ENCODE data around the gene CSPG4.

Gene CSPG4

DNA sequence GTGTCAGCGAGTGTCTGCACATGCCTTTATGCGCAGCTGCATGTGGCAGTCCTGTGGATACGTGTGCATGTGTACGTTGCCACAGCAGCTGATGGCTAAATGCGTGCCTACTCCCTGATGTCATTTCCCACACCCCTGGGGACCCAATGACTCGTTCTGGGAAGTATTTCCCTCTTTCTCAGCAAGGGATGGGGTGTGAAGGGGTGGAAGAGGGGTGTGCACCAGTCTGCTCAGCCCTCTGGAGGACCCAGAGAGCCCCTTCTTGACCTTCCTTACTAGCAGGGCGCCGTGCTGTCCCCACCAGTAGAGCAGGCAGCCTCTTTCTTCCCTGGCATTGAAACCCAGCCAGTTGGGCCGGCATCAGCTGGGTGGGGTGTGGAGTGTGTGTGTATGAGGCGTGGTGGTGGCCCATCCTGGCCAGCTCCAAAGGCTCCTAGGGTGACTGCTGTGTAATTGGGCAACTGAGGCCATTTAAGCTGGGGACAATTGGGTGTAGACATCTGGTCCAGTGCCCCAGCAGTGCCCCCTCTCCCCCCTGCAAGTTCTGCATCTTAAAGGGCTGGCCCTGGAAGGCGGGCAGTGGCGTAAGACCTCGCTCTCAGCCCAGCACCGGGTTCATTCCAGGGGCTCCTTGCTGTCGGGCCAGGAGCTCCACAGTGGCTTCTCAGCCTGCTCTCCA lies 45.7 kb downstream of the CSPG4 start:
- peak; percentile 34 to 56 for DNase-seq

DNA sequence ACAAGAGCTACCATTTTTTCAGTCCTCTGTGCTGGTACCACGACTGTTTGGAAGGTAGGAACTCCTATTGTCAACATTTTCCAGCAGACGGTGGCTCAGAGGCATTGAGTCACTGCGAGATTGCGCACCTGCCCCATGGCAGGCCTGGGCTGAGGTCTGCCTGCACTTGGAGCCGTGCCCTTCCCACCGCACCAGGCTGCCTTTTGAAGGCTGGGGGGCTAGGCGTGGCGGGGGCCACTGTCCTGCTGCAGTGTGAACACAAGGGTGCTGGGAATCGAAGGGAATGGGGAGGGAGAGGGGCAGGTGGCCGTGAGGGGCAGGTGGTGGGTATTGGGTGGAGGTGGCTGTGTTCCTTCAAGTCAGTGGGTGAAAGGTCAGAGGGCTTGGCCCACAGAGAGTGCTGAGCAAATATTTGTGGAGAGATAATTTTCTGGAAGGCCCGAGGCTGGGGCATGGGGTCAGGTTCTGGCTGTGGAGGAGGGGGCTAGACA lies 48.7 kb downstream of the CSPG4 start:
- no peak for DNase-seq

DNA sequence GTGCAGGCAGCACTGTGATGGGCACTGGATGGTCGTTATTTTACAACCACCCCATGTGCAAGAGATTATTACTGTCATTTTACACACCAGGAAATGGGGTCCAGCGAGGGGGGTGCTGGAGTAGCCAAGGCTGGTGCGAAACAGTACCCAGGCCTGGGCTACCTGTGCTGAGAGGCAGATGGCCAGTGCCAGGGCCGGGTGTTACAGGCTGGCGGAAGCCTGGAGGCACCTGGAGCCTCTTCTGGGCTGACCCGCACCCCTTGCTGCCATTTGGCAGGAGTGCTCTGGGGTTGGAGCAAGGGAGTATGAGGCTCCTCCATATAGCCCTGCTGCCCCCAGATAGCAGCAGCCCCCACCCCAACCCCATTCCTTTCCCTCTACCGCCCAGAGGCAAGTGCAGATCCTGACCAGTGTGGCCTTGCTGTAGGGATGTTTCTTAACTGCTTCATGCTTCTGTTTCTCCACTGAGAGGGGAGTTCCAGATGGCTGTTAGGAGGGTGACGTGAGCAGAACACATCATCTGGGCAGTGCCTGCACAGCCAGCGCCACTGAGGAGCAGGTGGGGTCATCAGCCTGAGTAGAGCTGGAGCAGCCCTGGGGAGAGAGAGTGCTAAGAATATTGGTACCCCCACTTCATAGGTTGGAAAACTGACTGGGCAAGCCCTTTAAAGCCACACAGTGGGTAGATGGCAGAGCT lies 49.7 kb downstream of the CSPG4 start:
- no peak for DNase-seq

DNA sequence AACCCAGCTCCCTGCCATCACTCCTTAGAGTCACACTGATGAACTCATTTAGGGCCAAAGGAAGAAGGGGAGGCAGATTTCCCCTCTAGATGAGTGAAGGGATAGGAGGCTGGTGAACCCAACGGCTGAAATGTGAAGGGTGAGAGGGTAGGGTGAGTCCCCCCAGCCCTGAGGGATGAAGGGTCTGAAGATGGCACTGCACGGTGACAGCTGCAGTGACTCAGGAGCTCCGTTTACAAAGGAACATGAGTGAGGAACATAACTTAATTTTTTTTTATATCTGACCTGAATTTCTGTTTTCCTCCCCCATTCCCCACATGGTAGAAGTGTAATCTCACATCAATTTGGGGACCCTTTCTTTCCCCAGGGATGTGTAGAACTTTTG lies 50.9 kb downstream of the CSPG4 start:
- no peak for DNase-seq

- DNase-seq = peak in 1 of 2 donors; percentile 13
Observed at GRCh38 chr15:75661100-75661755, 51.4 kb downstream of the CSPG4 start.

DNA sequence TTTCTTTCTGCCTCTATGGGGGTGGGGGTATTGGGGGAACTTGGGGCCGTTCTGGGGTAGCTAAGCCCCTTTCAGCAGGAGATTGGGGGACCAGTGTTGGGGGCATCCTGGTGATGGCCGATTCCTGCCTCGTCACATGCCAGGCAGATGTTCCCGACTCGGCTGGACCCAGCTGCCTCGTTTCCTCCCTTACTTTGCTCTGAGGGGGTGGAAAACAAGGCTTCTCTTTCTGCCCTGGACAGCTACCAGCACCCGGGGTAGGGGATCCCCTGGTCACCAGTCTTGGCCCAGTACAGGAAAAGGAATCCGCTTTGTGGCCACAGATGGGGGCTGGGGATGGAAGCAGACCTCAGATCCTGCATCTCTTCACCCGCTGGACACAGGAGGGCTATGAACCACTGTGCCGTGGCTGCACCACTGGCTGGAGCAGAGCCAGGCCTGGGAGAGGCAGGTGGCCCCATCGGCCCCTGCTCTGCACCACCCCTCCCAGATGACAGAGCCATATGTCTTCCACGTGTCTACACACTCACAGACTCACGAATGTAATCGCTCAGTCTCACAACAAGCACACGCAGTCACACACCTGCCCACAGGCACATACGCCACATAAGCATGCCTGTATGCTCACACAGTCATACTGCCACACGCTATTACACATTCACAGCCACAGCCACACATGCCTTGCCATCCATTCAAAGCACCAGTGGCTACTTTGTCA lies 52.6 kb downstream of the CSPG4 start:
- DNase-seq = no peak

DNA sequence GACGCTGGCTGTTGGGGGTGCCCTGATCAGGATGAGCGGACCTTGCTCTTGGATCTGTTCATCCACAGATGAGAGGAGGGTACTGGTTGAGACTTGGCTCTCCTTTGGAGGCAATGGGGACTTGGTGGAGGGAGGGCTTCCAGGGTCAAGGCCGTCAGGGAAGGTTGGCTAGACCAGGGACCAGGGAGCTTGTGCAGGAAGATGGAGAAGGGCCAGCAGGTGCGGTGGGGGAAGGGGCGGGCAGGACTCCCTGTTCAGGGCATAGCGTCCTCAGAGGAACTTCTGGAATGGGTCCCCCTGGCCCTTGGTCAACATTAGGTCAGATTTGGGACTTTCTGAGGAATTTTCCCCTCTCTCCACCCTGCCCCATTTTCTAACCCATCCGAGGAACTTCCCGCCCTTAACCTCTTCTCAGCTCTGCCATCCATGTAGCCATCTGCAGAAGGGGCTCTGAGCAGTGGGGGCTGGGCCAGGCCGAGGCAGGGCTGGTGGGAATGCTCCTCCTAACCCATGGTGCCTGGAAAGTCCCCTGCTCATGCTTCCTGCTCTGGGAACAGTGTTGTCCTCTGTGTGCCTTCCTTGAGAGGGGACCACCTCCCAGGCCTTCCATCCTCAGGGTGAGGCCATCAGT lies 53.4 kb downstream of the CSPG4 start:
- peak in 1 of 2 donors; percentile 8 for DNase-seq

GRCh38 chr15:75656813-75657212 lies 55.8 kb downstream of the CSPG4 start:
- no peak for DNase-seq

DNA sequence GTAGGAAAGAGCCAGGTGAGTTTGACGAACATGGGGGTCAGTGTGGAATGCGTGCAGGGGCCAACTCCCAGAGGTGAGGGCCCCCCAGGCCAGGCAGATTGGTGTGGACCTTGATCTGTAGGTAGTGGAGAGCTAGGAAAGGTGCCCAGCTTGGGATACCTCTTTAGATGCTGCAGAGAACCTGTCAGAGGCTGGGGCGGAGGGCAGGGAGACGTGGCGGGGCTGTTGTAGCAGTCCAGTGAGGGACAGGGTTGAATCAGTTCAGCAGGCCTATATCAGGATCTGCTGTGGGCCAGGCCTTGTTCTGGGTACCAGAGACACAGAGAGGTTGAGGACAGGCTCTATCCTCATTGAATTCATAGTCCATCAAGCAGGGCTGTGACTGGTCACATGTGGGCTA lies 56.3 kb downstream of the CSPG4 start:
- DNase-seq = no peak

DNA sequence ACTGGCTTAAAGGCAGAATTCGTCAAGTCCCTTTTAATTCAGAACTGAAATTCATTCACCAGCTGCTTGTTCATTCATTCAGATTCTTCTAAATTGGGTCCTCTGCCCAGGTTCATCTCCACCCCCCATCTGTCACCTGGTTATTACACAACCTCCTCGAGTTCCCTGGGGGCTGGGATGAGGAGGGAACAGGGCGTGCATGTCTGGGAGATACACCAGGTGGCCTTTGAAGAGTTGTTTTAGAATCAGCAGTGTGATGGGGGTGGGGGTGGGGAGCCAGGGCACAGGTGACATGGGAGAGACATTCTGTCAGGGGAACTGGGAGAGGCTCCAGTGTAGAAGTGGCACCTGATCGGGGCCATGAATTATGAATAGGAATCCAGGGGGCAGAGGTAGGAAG lies 56.7 kb downstream of the CSPG4 start:
- DNase-seq = no peak

GRCh38 chr15:75654201-75654907 lies 58.3 kb downstream of the CSPG4 start:
- DNase-seq = no peak

DNA sequence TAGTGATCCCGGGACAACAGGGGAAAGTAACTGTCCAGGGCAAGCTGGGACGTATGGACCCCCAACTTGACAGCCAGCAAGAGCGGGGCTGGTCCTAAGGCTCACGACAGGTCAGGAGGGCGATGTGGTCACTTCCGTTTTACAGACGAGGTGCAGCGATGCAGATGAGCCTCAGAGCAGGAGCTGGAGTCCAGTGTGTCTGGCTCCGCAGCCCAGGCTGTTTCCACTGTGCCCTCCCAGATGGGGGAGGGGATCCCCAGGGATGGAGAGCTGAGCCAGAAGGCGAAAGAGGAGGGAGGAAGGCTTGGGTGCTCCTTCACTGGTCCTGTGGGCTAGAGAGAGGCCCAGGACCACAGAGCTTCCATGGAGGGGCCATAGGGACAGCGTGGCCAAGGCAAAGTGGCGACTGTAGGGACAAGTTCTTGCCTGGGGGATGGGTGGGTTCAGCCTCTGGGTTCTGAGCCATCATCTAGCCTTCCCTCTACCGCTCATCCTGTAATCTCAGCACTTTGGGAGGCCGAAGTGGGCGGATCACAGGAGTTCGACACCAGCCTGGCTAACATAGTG lies 59.2 kb downstream of the CSPG4 start:
- DNase-seq = no peak

DNA sequence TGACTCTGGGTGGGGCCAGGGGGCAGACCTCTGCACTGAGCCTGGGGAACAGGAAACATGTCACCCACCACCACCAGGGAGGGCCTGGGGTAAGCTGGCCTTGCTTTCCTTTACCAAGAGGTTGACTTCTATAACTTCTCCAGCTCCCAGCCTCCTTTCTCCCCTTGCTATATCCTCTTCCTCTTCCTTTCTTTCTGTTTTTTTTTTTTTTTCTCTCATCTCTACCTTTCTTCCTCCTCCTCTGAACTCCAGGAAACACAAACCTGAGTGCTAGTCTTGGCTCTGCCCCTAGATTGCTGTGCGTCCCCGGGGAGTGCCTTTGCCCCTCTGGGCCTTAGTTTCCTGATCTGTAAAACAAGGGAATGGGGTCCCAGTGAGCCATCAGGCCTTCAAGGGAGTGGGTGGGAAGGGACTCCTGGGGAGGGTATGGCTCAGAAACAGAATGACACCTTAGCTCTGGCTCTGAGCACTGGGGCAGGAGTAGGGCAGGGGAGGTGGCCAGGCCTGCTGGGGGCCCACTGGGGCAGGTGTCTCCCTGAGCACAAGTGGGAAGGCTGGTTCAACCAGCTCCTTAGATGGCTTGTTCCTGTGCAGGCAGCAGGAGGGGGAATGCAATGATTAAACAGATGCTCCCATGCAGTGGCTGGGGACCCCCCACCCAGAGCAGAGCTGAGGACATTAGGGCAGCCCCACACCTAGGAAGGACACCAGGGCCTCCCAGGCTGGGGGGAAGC lies 60.7 kb downstream of the CSPG4 start:
- DNase-seq = no peak

DNA sequence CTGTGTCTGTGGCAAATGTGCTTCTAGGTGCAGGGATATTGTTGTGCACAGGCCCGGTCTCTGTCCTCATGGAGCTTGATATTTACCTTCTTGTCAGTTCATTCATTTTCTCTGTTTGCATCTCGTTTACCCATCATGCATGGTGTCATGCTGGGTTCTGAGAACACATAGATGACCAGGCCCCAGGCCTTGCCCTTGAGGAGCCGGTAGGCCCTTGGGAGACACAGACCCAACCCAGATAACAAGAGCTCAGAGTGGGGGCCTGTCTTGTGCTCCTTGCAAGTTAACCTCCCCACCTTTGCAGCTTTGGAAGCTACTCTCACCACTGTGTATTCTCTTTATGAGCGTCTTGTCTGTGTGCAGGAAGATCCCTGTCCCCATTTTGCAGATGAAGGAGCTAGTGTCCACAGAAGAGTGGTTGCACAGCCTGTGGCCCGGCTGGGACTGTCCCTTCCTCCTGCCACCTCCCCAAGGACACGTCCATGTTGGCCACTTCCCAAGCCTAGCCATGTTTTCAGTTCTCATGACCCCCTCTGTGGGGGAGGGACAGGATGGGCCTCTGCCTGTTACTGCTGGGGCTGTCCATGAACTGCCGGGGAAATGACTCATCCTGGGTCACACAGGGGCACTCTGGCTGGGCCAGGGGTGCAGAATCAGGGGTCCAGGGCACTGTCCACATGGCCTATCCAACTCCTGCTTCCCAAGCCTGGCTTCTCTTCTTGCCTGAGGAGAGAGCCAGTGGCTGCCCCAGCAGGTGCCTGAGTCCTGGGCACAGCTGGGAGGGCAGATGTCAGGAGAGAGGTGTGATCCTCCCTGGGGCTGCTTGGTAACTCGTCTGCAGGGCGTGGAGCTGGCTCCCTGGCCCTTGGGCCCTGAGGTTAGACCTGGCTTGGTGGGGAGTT lies 61.5 kb downstream of the CSPG4 start:
- DNase-seq = peak; percentile 41 to 70

DNA sequence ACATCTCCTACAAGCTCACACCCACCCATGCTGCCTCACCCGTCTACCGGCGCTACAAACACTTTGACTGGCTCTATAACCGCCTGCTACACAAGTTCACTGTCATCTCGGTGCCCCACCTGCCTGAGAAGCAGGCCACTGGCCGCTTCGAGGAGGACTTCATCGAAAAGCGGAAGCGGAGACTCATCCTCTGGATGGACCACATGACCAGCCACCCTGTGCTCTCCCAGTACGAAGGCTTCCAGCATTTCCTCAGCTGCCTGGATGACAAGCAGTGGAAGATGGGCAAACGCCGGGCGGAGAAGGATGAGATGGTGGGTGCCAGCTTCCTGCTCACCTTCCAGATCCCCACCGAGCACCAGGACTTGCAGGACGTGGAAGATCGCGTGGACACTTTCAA lies 62.8 kb downstream of the CSPG4 start:
- DNase-seq = no peak

- no peak for DNase-seq
Observed at GRCh38 chr15:75649045-75649761, 63.4 kb downstream of the CSPG4 start.

GRCh38 chr15:75648156-75649000 lies 64.3 kb downstream of the CSPG4 start:
- DNase-seq = peak; percentile 16 to 36

All from inflammatory macrophage treated with lipopolysaccharide for 1 hour (primary cell).